ENCODE measurements around the gene LYRM1.

- TF ChIP-seq YY1 (IDR thresholded peaks at IDR 0.05; ENCODE audit: insufficient read depth, insufficient read length) (no peak), ZNF274 (IDR thresholded peaks at IDR 0.05; ENCODE audit: low read depth, low read length) (no peak)
Observed at GRCh38 chr16:20948444-20948843, 47.9 kb downstream of the LYRM1 start.

All from NT2/D1 (cell line).